Measurements from ENCODE around the gene PWWP2A. TPM values are rescaled to one million over a fixed set of nuclear protein-coding genes. Genes with fewer than 3 reads are reported as not detected.

The PWWP2A gene
- total RNA-seq, 1 donor from 2014 or later = 26.7 TPM

GRCh38 chr5:160089531-160089930 is 29.7 kb downstream of the PWWP2A start:
- intact Hi-C loops (cut with DNase I) = no loop called here
- peaks cover 18% of the 10 kb centered on the region for H3K36me3 ChIP-seq
- no peak overlapping the region for H3K4me3 ChIP-seq
- no peaks in the 10 kb centered on the region for H3K4me1 ChIP-seq
- DNase-seq = no peak
- no peaks in the 10 kb centered on the region for H3K27me3 ChIP-seq
- H3K27ac ChIP-seq = no peak overlapping the region
- no peaks in the 10 kb centered on the region for H3K9me3 ChIP-seq
- ATAC-seq = peak; percentile 56
- no peak for TF ChIP-seq CTCF (IDR thresholded peaks at IDR 0.05)

GRCh38 chr5:160088805-160089204 is 30.4 kb downstream of the PWWP2A start:
- Histone ChIP-seq H3K36me3 (peaks cover 18% of the 10 kb centered on the region), H3K4me3 (no peak overlapping the region), H3K27ac (no peak overlapping the region), H3K9me3 (no peaks in the 10 kb centered on the region), H3K4me1 (no peaks in the 10 kb centered on the region), H3K27me3 (no peaks in the 10 kb centered on the region)
- no peak for TF ChIP-seq CTCF (IDR thresholded peaks at IDR 0.05)
- ATAC-seq (no peak), DNase-seq (no peak)
- intact Hi-C loops (cut with DNase I) = no loop called here

- no peak for DNase-seq
- Histone ChIP-seq H3K36me3 (peaks cover 2% of the 10 kb centered on the region), H3K4me3 (no peak overlapping the region), H3K9me3 (no peaks in the 10 kb centered on the region), H3K4me1 (peaks cover 4% of the 10 kb centered on the region), H3K27ac (no peak overlapping the region), H3K27me3 (no peaks in the 10 kb centered on the region)
- ATAC-seq = no peak
- TF ChIP-seq CTCF (IDR thresholded peaks at IDR 0.05) = no peak
- intact Hi-C loops (cut with DNase I) = no loop called here
These were observed 32.1 kb downstream of the PWWP2A start for GRCh38 chr5:160087199-160087598.

GRCh38 chr5:160084144-160084543 is 35.1 kb downstream of the PWWP2A start:
- no peak overlapping the region for H3K4me3 ChIP-seq
- intact Hi-C loops (cut with DNase I) = no loop called here
- no peaks in the 10 kb centered on the region for H3K27me3 ChIP-seq
- H3K4me1 ChIP-seq = peaks cover 4% of the 10 kb centered on the region
- no peaks in the 10 kb centered on the region for H3K36me3 ChIP-seq
- ATAC-seq (no peak), DNase-seq (no peak)
- H3K27ac ChIP-seq = no peak overlapping the region
- no peak for TF ChIP-seq CTCF (IDR thresholded peaks at IDR 0.05)
- H3K9me3 ChIP-seq = no peaks in the 10 kb centered on the region

GRCh38 chr5:160083501-160083900 is 35.7 kb downstream of the PWWP2A start:
- ATAC-seq = no peak
- no peak overlapping the region for H3K27ac ChIP-seq

More at GRCh38 chr5:160083501-160083900, 35.7 kb downstream of the PWWP2A start:
- H3K27me3 ChIP-seq = no peaks in the 10 kb centered on the region
- DNase-seq = no peak
- peaks cover 4% of the 10 kb centered on the region for H3K4me1 ChIP-seq
- intact Hi-C loops (cut with DNase I) = no loop called here
- H3K9me3 ChIP-seq = no peaks in the 10 kb centered on the region
- H3K4me3 ChIP-seq = no peak overlapping the region
- H3K36me3 ChIP-seq = no peaks in the 10 kb centered on the region
- no peak for TF ChIP-seq CTCF (IDR thresholded peaks at IDR 0.05)
